ENCODE measurements around the gene DHX58.

The DHX58 gene

GRCh38 chr17:42087736-42088705 lies 24.5 kb downstream of the DHX58 start:
- no peaks in the 10 kb centered on the region for H3K27me3 Mint-ChIP-seq
- no peaks in the 10 kb centered on the region for H3K9me3 Mint-ChIP-seq
- no peak overlapping the region for H3K4me3 Mint-ChIP-seq
- H3K36me3 Mint-ChIP-seq, result no peaks in the 10 kb centered on the region
- no peak for ATAC-seq
- H3K27ac Mint-ChIP-seq, result no peak overlapping the region
- no peaks in the 10 kb centered on the region for H3K4me1 Mint-ChIP-seq

- Mint-ChIP-seq H3K4me3 (no peak overlapping the region), H3K9me3 (no peaks in the 10 kb centered on the region), H3K27ac (no peak overlapping the region), H3K4me1 (no peaks in the 10 kb centered on the region), H3K27me3 (no peaks in the 10 kb centered on the region), H3K36me3 (no peaks in the 10 kb centered on the region)
- ATAC-seq, result no peak
These were observed 25.3 kb downstream of the DHX58 start for GRCh38 chr17:42087042-42087701.

GRCh38 chr17:42081516-42082129 lies 30.9 kb downstream of the DHX58 start:
- Mint-ChIP-seq H3K4me1 (no peaks in the 10 kb centered on the region), H3K27me3 (no peaks in the 10 kb centered on the region), H3K4me3 (no peak overlapping the region), H3K9me3 (no peaks in the 10 kb centered on the region), H3K36me3 (no peaks in the 10 kb centered on the region), H3K27ac (no peak overlapping the region)
- ATAC-seq, result no peak

GRCh38 chr17:42079541-42079940 lies 33.0 kb downstream of the DHX58 start:
- no peak overlapping the region for H3K27ac Mint-ChIP-seq
- no peaks in the 10 kb centered on the region for H3K4me1 Mint-ChIP-seq
- no peaks in the 10 kb centered on the region for H3K27me3 Mint-ChIP-seq
- no peaks in the 10 kb centered on the region for H3K9me3 Mint-ChIP-seq
- no peak overlapping the region for H3K4me3 Mint-ChIP-seq
- no peaks in the 10 kb centered on the region for H3K36me3 Mint-ChIP-seq
- ATAC-seq, result no peak

GRCh38 chr17:42078396-42079043 lies 34.0 kb downstream of the DHX58 start:
- Mint-ChIP-seq H3K9me3 (no peaks in the 10 kb centered on the region), H3K27me3 (peaks cover 9% of the 10 kb centered on the region), H3K4me3 (no peak overlapping the region), H3K4me1 (no peaks in the 10 kb centered on the region), H3K36me3 (no peaks in the 10 kb centered on the region), H3K27ac (no peak overlapping the region)
- no peak for ATAC-seq

- H3K36me3 Mint-ChIP-seq, result no peaks in the 10 kb centered on the region
- no peak for ATAC-seq
- no peaks in the 10 kb centered on the region for H3K9me3 Mint-ChIP-seq
- peaks cover 16% of the 10 kb centered on the region for H3K27me3 Mint-ChIP-seq
- H3K27ac Mint-ChIP-seq, result no peak overlapping the region
- H3K4me3 Mint-ChIP-seq, result no peak overlapping the region
- peaks cover 6% of the 10 kb centered on the region for H3K4me1 Mint-ChIP-seq
These were observed 34.8 kb downstream of the DHX58 start for GRCh38 chr17:42077755-42078154.

- peaks cover 20% of the 10 kb centered on the region for H3K27me3 Mint-ChIP-seq
- peaks cover 11% of the 10 kb centered on the region for H3K4me1 Mint-ChIP-seq
- H3K9me3 Mint-ChIP-seq, result no peaks in the 10 kb centered on the region
- no peak overlapping the region for H3K4me3 Mint-ChIP-seq
- H3K36me3 Mint-ChIP-seq, result no peaks in the 10 kb centered on the region
- ATAC-seq, result no peak
- H3K27ac Mint-ChIP-seq, result no peak overlapping the region
These were observed 35.5 kb downstream of the DHX58 start for GRCh38 chr17:42076797-42077559.

GRCh38 chr17:42075789-42076188 lies 36.7 kb downstream of the DHX58 start:
- no peak for ATAC-seq
- peaks cover 18% of the 10 kb centered on the region for H3K4me1 Mint-ChIP-seq
- H3K27me3 Mint-ChIP-seq, result peaks cover 31% of the 10 kb centered on the region
- H3K36me3 Mint-ChIP-seq, result no peaks in the 10 kb centered on the region
- no peak overlapping the region for H3K27ac Mint-ChIP-seq
- no peaks in the 10 kb centered on the region for H3K9me3 Mint-ChIP-seq
- H3K4me3 Mint-ChIP-seq, result no peak overlapping the region

- peaks cover 19% of the 10 kb centered on the region for H3K4me1 Mint-ChIP-seq
- peaks cover 36% of the 10 kb centered on the region for H3K27me3 Mint-ChIP-seq
- ATAC-seq, result peak; percentile 46
- H3K27ac Mint-ChIP-seq, result no peak overlapping the region
- no peaks in the 10 kb centered on the region for H3K36me3 Mint-ChIP-seq
- H3K4me3 Mint-ChIP-seq, result peak overlapping the region; percentile 64
- H3K9me3 Mint-ChIP-seq, result no peaks in the 10 kb centered on the region
These were observed 40.0 kb downstream of the DHX58 start for GRCh38 chr17:42072323-42073187.

- peak overlapping the region; percentile 43 for H3K4me3 Mint-ChIP-seq
- H3K36me3 Mint-ChIP-seq, result no peaks in the 10 kb centered on the region
- no peak for ATAC-seq
- no peak overlapping the region for H3K27ac Mint-ChIP-seq
- H3K27me3 Mint-ChIP-seq, result peaks cover 36% of the 10 kb centered on the region
- no peaks in the 10 kb centered on the region for H3K9me3 Mint-ChIP-seq
- H3K4me1 Mint-ChIP-seq, result peaks cover 24% of the 10 kb centered on the region
These were observed 40.7 kb downstream of the DHX58 start for GRCh38 chr17:42071810-42072209.

GRCh38 chr17:42068979-42069378 lies 43.5 kb downstream of the DHX58 start:
- Mint-ChIP-seq H3K36me3 (no peaks in the 10 kb centered on the region), H3K4me1 (peaks cover 29% of the 10 kb centered on the region), H3K27ac (no peak overlapping the region), H3K27me3 (peaks cover 32% of the 10 kb centered on the region), H3K9me3 (no peaks in the 10 kb centered on the region), H3K4me3 (no peak overlapping the region)
- no peak for ATAC-seq

- Mint-ChIP-seq H3K36me3 (no peaks in the 10 kb centered on the region), H3K27ac (no peak overlapping the region), H3K4me1 (peaks cover 34% of the 10 kb centered on the region), H3K9me3 (no peaks in the 10 kb centered on the region), H3K27me3 (peaks cover 18% of the 10 kb centered on the region), H3K4me3 (no peak overlapping the region)
- ATAC-seq, result no peak
These were observed 45.0 kb downstream of the DHX58 start for GRCh38 chr17:42067371-42068091.

- no peak for ATAC-seq
- Mint-ChIP-seq H3K36me3 (no peaks in the 10 kb centered on the region), H3K4me3 (no peak overlapping the region), H3K9me3 (no peaks in the 10 kb centered on the region), H3K4me1 (peaks cover 27% of the 10 kb centered on the region), H3K27me3 (no peaks in the 10 kb centered on the region), H3K27ac (peak overlapping the region; percentile 77)
These were observed 47.3 kb downstream of the DHX58 start for GRCh38 chr17:42065201-42065600.
